ENCODE data around the gene PRKCA.

- TF ChIP-seq NR2F1 (conservative IDR thresholded peaks at IDR 0.05) (no peak), ZZZ3 (IDR thresholded peaks at IDR 0.05; ENCODE audit: control insufficient read depth, insufficient read length, low read depth) (no peak), CREM (IDR thresholded peaks at IDR 0.05; ENCODE audit: low read depth) (no peak), CTCF (IDR thresholded peaks at IDR 0.05 in 2 of 3, conservative IDR thresholded peaks at IDR 0.05 in 1 of 3; ENCODE audit: control insufficient read depth in 2 of 3, extremely low read depth in 1 of 3, insufficient read depth in 1 of 3, low read depth in 3 of 3, low read length in 3 of 3) (no peak), ESRRA (IDR thresholded peaks at IDR 0.05; ENCODE audit: low read length) (no peak), RCOR1 (conservative IDR thresholded peaks at IDR 0.05; ENCODE audit: low read depth, low read length) (no peak), RUNX3 (IDR thresholded peaks at IDR 0.05; ENCODE audit: low read length) (no peak), E2F4 (IDR thresholded peaks at IDR 0.05; ENCODE audit: low read depth, low read length) (no peak), FOXM1 (IDR thresholded peaks at IDR 0.05; ENCODE audit: low read depth, low read length) (no peak), SIX5 (IDR thresholded peaks at IDR 0.05; ENCODE audit: low read depth, low read length, severe bottlenecking) (no peak), CHD4 (IDR thresholded peaks at IDR 0.05) (no peak), NFYB (IDR thresholded peaks at IDR 0.05; ENCODE audit: insufficient read depth, low read depth, low read length) (no peak), NKRF (conservative IDR thresholded peaks at IDR 0.05) (no peak), TBL1XR1 (IDR thresholded peaks at IDR 0.05; ENCODE audit: low read depth, low read length) (no peak)
Observed at GRCh38 chr17:66462010-66462409, 159.6 kb downstream of the PRKCA start.

Data from GM12878 (cell line).